Activated CD8-positive, alpha-beta T cell treated with anti-CD3 and anti-CD28 coated beads, Interleukin-2, amount 10 ng/mL, durations not matched to agents 7 days and 5 days (primary cell): ENCODE results near the gene SERPINB7. TPM values are rescaled to one million over a fixed set of nuclear protein-coding genes. Genes with fewer than 3 reads are reported as not detected.

Experiments
- ATAC-seq: fragments of 150-1000 bp; cut with Tn5 transposase; one replicate; pipeline ENCODE4 v1.10.0; 2021; ENCODE audit warnings: moderate library complexity
- CTCF ChIA-PET: fragments of 350-600 bp; sonication (Branson Sonifier 250); formaldehyde crosslinking; loops from one replicate; lab custom pipeline; 2021; ENCODE audit warnings: antibody characterized with exemption; lab: Charles Lee
- POLR2A ChIA-PET: fragments of 350-600 bp; sonication (Branson Sonifier 250); formaldehyde crosslinking; loops from one replicate; lab custom pipeline; 2021; ENCODE audit warnings: antibody characterized with exemption; lab: Charles Lee
- DNase-seq: peaks from one replicate; pipeline ENCODE4 v3.0.0-alpha.2; 2020
- H3K27ac Mint-ChIP-seq: one replicate; pipeline ENCODE4 v1.8.0; 2021; ENCODE audit warnings: mild to moderate bottlenecking, mixed read lengths
- H3K27me3 Mint-ChIP-seq: one replicate; pipeline ENCODE4 v1.8.0; 2021; ENCODE audit warnings: low read depth, mixed read lengths
- H3K36me3 Mint-ChIP-seq: one replicate; pipeline ENCODE4 v1.8.0; 2021; ENCODE audit warnings: low read depth, mixed read lengths
- H3K4me1 Mint-ChIP-seq: one replicate; pipeline ENCODE4 v1.8.0; 2021; ENCODE audit warnings: low read depth, mixed read lengths
- H3K4me3 Mint-ChIP-seq: one replicate; pipeline ENCODE4 v1.8.0; 2021; ENCODE audit warnings: mild to moderate bottlenecking, mixed read lengths
- H3K9me3 Mint-ChIP-seq: one replicate; pipeline ENCODE4 v1.8.0; 2022; ENCODE audit warnings: mixed read lengths; ENCODE audit not compliant: insufficient read depth
- total RNA-seq, 2 experiments: library from RNA; stranded (reverse); gene quantifications; one replicate each; pipeline ENCODE4 v1.2.3, GENCODE V29; 2021

Gene SERPINB7, protein sequence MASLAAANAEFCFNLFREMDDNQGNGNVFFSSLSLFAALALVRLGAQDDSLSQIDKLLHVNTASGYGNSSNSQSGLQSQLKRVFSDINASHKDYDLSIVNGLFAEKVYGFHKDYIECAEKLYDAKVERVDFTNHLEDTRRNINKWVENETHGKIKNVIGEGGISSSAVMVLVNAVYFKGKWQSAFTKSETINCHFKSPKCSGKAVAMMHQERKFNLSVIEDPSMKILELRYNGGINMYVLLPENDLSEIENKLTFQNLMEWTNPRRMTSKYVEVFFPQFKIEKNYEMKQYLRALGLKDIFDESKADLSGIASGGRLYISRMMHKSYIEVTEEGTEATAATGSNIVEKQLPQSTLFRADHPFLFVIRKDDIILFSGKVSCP
- total RNA-seq, result not detected

DNA sequence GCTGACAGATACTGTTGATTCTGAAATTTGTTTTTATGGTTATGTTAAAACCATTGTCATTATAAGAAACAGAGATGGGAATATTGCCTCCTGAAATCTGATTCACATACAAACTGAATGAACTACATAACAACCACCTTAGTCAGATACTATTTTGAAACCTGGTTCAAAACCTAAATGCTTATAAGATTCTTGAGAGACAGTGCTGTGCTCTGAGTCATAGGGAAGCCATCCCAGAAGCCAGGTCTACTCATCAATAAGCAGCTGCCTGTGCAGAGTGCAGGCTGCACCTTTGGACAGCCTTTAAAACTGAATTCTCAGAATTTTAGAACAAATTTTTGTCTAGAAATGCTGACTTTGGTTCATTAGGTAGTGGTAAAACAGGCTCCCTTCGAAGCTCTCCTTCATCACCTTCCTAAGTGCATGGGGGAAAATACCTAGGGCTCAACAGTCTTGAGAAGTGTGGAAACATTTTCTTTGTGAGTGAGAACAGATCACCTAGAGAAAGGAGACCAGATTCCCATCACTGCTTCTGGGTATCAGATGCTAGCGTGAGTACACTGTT lies at the start of gene SERPINB7:
SERPINB7 (plus strand) TSS at position 253 of the 565 bp plus-strand sequence. CDS start 6,955 bp downstream, outside the sequence.
- H3K9me3 Mint-ChIP-seq, result no peaks in the 10 kb centered on the region
- POLR2A ChIA-PET, result no interaction called here

DNA sequence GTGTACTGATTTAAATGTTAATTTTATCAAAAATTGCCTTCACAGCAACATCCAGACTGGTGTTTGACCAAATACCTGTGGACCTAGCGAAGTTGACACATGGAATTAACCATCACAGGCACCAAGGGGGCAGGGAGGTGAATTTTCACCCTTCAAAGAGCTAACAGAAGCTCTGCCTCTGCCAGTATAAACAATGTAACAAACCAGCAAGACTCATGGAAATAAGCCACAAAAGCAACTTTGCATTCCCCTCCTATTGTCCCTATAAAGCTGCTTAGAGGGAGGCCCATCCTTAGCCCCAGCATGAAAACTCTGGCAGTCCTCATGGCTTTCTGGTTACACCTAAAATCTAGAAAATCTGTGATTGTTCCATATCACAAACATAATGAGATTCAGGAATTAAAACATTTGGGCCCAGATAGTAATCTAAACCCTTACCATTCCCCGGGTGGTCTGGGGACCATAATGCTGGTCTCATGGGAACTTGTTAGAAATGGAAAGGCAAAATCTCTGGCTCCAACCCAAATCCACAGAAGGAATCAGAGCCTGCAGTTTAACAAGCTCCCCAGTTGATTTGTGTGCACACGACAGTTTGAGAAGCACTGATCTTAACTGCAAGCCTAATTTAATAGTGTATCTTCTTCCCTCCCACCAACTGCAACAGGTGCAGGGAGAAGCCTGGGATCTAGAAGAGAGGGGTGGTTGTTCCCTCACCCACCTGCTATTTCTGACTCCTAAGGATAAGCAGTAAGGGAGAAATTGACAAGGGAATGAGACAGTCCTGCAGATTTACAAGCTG lies 49.3 kb upstream of the SERPINB7 start:
- POLR2A ChIA-PET, result no interaction called here
- no peaks in the 10 kb centered on the region for H3K9me3 Mint-ChIP-seq

More for the DNA sequence above, at the start of gene SERPINB7:
- Mint-ChIP-seq H3K27me3 (peaks cover 5% of the 10 kb centered on the region), H3K4me1 (no peaks in the 10 kb centered on the region), H3K4me3 (no peak within 1 kb of the TSS), H3K27ac (no peak within 1 kb of the TSS), H3K36me3 (no peaks in the 10 kb centered on the region)
- CTCF ChIA-PET, result no interaction called here
- no peak for DNase-seq
- ATAC-seq, result no peak

DNA sequence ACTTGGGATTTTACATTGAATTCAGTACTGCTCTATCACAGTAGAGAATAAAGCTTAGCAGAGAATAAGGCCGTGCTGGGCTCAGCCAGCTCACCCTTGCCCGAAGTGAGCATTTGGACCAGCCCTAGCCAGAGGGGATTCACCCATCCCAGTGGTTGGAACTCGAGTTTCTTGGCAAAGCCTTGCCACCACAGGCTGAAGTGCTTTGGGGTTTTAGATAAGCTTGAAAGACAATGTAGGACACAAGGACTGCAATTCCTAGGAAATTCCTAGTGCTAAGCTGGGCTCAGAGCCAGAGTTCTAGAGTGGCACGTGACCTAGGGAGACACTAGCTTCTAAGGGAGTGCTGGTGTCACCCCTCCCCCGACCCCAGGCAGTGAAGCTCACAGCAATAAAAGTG lies 44.4 kb upstream of the SERPINB7 start:
- Mint-ChIP-seq H3K9me3 (no peaks in the 10 kb centered on the region), H3K27ac (no peak overlapping the region), H3K36me3 (no peaks in the 10 kb centered on the region), H3K4me3 (no peak overlapping the region), H3K4me1 (no peaks in the 10 kb centered on the region), H3K27me3 (no peaks in the 10 kb centered on the region)
- DNase-seq, result no peak
- CTCF ChIA-PET, result no interaction called here
- POLR2A ChIA-PET, result interaction anchor here (0.6 kb wide), 1 partner anchor 179 kb away, joined by 3 read pairs; no protein-coding TSS in a partner anchor
- no peak for ATAC-seq

More for the DNA sequence above, 49.3 kb upstream of the SERPINB7 start:
- Mint-ChIP-seq H3K4me1 (no peaks in the 10 kb centered on the region), H3K4me3 (no peak overlapping the region), H3K27me3 (no peaks in the 10 kb centered on the region), H3K36me3 (no peaks in the 10 kb centered on the region), H3K27ac (no peak overlapping the region)
- no peak for ATAC-seq
- CTCF ChIA-PET, result no interaction called here
- DNase-seq, result no peak

DNA sequence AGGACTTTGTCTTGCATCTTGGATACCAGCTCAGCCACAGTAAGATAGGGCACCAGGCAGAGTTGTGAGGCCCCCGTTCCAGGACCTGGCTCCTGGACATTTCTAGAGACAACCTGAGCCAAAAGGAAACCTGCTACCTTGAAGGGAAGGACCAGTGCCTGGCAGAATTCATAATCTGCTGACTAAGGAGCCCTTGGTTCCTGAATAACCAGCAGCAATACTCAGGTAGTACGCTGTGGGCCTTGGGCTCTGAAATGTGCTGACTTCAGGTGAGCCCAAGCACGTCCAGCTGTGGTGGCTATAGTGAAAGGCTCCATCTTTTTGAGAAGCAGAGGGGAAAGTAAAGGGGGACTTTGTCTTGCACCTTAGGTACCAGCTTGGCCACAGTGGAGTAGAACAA lies 44.0 kb upstream of the SERPINB7 start:
- no peaks in the 10 kb centered on the region for H3K36me3 Mint-ChIP-seq
- H3K4me1 Mint-ChIP-seq, result no peaks in the 10 kb centered on the region
- no peak overlapping the region for H3K27ac Mint-ChIP-seq
- H3K4me3 Mint-ChIP-seq, result no peak overlapping the region
- no peaks in the 10 kb centered on the region for H3K27me3 Mint-ChIP-seq
- no peak for DNase-seq
- POLR2A ChIA-PET, result interaction anchor here (0.6 kb wide), 1 partner anchor 179 kb away, joined by 3 read pairs; no protein-coding TSS in a partner anchor
- ATAC-seq, result no peak
- no peaks in the 10 kb centered on the region for H3K9me3 Mint-ChIP-seq
- CTCF ChIA-PET, result no interaction called here

DNA sequence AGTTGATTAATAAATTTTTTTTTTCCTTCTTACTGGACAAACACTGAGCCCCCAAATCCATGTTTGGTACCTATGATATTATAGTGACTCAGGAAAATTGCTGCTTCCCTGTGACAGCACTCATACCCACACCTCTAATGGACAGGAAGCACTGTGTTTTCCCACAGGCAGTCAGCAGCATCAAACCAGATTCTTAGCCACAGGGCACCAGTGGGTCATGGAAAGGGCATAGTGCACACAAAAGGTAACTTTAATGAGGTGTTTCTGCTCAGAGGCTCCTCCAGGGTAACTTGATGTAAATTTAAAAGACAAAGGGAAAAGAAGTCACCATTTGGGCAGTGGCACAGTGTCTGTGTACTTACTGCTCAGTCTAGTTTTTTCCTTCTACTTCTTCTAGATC lies 38.3 kb upstream of the SERPINB7 start:
- POLR2A ChIA-PET, result no interaction called here
- H3K9me3 Mint-ChIP-seq, result no peaks in the 10 kb centered on the region
- ATAC-seq (no peak), DNase-seq (no peak)
- H3K4me1 Mint-ChIP-seq, result no peaks in the 10 kb centered on the region
- H3K27me3 Mint-ChIP-seq, result no peaks in the 10 kb centered on the region
- H3K27ac Mint-ChIP-seq, result no peak overlapping the region
- H3K36me3 Mint-ChIP-seq, result no peaks in the 10 kb centered on the region
- CTCF ChIA-PET, result no interaction called here
- no peak overlapping the region for H3K4me3 Mint-ChIP-seq

DNA sequence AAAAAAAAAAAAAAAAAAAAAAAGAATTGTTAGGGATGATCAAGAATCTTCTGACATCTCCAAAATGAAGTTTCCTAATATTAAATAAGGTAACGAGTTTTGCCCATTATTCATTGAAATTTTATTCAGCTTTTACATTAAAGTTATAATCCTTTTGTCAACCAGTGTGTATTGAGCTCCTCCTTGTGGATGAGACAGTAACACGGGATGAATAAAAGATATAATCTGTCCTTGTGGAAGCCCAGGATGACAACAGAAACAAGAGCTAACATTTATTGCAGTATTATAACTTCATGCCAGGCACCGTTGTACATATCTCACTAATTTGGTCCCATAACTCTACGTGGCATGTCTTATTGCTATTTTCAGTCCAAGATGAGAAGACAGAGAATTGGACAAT lies 33.4 kb upstream of the SERPINB7 start:
- POLR2A ChIA-PET, result no interaction called here
- no peaks in the 10 kb centered on the region for H3K9me3 Mint-ChIP-seq
- DNase-seq, result no peak
- H3K4me3 Mint-ChIP-seq, result no peak overlapping the region
- H3K4me1 Mint-ChIP-seq, result no peaks in the 10 kb centered on the region
- no peaks in the 10 kb centered on the region for H3K27me3 Mint-ChIP-seq
- no peaks in the 10 kb centered on the region for H3K36me3 Mint-ChIP-seq
- no peak for ATAC-seq
- H3K27ac Mint-ChIP-seq, result no peak overlapping the region
- CTCF ChIA-PET, result interaction anchor here (1.1 kb wide), 2 partner anchors 50 to 224 kb away, joined by 3 to 5 read pairs; no protein-coding TSS in a partner anchor

DNA sequence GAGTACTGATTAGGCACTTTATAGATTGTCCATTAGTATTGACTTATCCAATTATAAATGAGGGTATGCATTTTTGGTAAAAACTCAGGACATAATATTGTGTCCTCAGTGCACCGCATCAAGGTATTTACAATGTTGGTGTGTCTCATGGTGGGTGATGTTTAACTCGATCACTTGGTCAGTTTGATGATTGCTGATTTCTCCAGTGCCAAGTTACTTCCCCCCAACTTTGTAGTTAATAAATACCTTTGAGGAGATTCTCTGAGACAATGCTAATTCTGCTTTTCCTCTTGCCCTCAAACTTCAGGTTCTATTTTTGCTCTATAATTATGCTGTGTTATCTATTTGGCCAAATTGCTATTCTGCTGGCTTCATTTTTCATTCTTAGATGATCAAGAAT lies 28.2 kb upstream of the SERPINB7 start:
- Mint-ChIP-seq H3K9me3 (no peaks in the 10 kb centered on the region), H3K4me1 (no peaks in the 10 kb centered on the region), H3K36me3 (no peaks in the 10 kb centered on the region), H3K4me3 (no peak overlapping the region), H3K27me3 (no peaks in the 10 kb centered on the region), H3K27ac (no peak overlapping the region)
- CTCF ChIA-PET, result no interaction called here
- POLR2A ChIA-PET, result no interaction called here
- no peak for DNase-seq
- no peak for ATAC-seq

DNA sequence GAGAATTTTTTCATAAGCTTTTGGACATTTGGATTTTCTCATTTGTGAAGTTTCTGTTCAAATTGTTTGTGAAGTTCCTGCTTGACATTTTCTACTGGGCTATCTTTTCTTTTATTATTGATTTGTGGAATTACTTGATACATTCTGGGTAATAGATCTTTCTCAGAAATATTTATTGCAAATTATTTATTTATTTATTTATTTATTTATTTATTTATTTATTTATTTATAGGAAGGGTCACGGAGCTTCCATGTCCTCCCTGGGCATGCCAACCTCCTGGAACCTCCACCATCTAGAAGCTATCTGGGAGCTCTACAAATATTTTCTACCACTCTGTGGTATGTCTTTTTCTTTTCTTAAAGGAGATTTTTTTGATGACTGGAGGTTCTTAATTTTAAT lies 25.7 kb upstream of the SERPINB7 start:
- H3K4me3 Mint-ChIP-seq, result no peak overlapping the region
- H3K27ac Mint-ChIP-seq, result no peak overlapping the region
- no peak for ATAC-seq
- H3K27me3 Mint-ChIP-seq, result no peaks in the 10 kb centered on the region
- no peaks in the 10 kb centered on the region for H3K9me3 Mint-ChIP-seq
- H3K36me3 Mint-ChIP-seq, result no peaks in the 10 kb centered on the region
- no peaks in the 10 kb centered on the region for H3K4me1 Mint-ChIP-seq
- CTCF ChIA-PET, result no interaction called here
- DNase-seq, result no peak
- POLR2A ChIA-PET, result no interaction called here

DNA sequence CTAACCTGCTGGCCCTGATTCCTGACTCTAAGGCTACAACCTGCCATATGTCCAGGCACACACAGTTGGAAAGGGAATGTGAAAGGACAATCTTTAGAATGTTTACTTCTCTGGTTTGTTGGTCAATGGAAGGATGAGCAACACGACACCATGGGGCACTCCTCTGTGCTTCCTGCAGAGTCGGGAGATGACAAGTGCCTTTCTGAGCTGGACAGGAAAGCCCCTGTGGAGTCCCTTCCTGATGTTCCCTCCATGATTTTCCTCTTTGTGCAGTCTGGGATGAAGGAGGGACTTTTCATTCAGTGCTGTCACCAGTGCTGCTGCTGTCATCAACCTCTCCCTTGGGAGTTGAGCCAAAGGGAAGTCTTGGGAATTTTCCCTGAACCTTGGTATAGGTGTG lies 22.6 kb upstream of the SERPINB7 start:
- ChIA-PET CTCF (interaction anchor here (0.6 kb wide), 1 partner anchor 17 kb away, joined by 3 read pairs; no protein-coding TSS in a partner anchor), POLR2A (no interaction called here)
- Mint-ChIP-seq H3K4me3 (no peak overlapping the region), H3K36me3 (no peaks in the 10 kb centered on the region), H3K9me3 (no peaks in the 10 kb centered on the region), H3K4me1 (no peaks in the 10 kb centered on the region), H3K27me3 (no peaks in the 10 kb centered on the region), H3K27ac (no peak overlapping the region)
- DNase-seq (no peak), ATAC-seq (no peak)

DNA sequence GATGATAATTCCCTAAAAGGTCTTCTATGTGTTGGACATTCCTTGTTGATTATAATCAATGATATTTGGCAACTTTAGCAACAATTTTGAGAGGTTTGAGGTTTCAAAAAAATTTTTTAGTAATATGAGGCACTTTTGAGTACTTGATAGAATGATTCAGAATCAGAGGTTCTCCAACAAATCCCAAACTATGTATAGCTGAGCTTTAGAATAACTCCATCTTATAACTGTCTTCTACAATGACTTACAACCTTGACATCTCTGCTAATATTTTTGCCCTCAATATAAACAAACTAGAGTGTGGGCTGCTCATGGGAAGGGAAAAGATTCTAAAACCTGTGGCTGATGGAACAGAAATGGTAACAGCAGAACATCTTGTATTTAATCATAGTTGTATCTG lies 21.5 kb upstream of the SERPINB7 start:
- no peaks in the 10 kb centered on the region for H3K4me1 Mint-ChIP-seq
- DNase-seq (no peak), ATAC-seq (no peak)
- ChIA-PET POLR2A (no interaction called here), CTCF (no interaction called here)
- H3K36me3 Mint-ChIP-seq, result no peaks in the 10 kb centered on the region
- no peaks in the 10 kb centered on the region for H3K9me3 Mint-ChIP-seq
- no peak overlapping the region for H3K4me3 Mint-ChIP-seq
- H3K27ac Mint-ChIP-seq, result no peak overlapping the region
- no peaks in the 10 kb centered on the region for H3K27me3 Mint-ChIP-seq

DNA sequence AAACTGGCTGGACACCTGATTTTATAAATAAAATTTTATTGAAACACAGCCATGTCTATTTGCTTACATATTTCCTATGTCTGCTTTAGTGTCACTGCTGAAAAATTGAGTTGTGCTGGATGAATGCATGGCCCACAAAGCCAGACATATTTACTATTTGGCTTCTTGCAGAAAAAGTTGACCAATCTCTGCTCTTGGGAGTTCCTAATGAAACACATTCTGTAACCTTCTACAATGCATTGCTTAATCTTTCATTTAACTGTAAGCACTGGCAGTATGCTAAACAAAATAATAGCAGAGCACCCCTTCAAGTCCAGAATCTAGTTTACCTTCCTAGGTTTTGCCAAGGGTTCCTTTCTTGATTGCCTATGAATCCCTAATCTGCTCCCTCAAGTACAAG lies 17.7 kb upstream of the SERPINB7 start:
- H3K27me3 Mint-ChIP-seq, result no peaks in the 10 kb centered on the region
- DNase-seq (no peak), ATAC-seq (no peak)
- no peak overlapping the region for H3K27ac Mint-ChIP-seq
- no peaks in the 10 kb centered on the region for H3K4me1 Mint-ChIP-seq
- peaks cover 13% of the 10 kb centered on the region for H3K9me3 Mint-ChIP-seq
- ChIA-PET POLR2A (no interaction called here), CTCF (no interaction called here)
- no peaks in the 10 kb centered on the region for H3K36me3 Mint-ChIP-seq
- no peak overlapping the region for H3K4me3 Mint-ChIP-seq
